H9 (cell line): ENCODE measurements around the gene CSHL1. TPM values are rescaled to one million over a fixed set of nuclear protein-coding genes. Genes with fewer than 3 reads are reported as not detected.
A peak's percentile ranks its signal among the peaks of the same experiment; 100 is the strongest.

Source experiments
- DNase-seq: peaks from one replicate; pipeline ENCODE4 v3.0.0-alpha.2; 2017
- H2AFZ ChIP-seq: one replicate; pipeline ENCODE4 v1.6.1; 2013; ENCODE audit warnings: mild to moderate bottlenecking, low read length, control low read depth, moderate library complexity
- H2AK5ac ChIP-seq: 2 replicates; pipeline ENCODE4 v1.6.1; 2013; ENCODE audit warnings: low read length, control low read depth, mixed read lengths; ENCODE audit not compliant: insufficient read length
- H2BK120ac ChIP-seq: one replicate; pipeline ENCODE4 v1.6.1; 2013; ENCODE audit warnings: low read depth, mild to moderate bottlenecking, low read length, control low read depth, inconsistent platforms; ENCODE audit not compliant: poor library complexity, severe bottlenecking
- H2BK12ac ChIP-seq: 2 replicates; pipeline ENCODE4 v1.6.1; 2013; ENCODE audit warnings: low read length, control low read depth, mixed read lengths, low read depth; ENCODE audit not compliant: insufficient read length
- H2BK15ac ChIP-seq: 2 replicates; pipeline ENCODE4 v1.6.1; 2013; ENCODE audit warnings: low read depth, low read length, control low read depth
- H2BK20ac ChIP-seq: one replicate; pipeline ENCODE4 v1.6.1; 2013; ENCODE audit warnings: low read depth, mild to moderate bottlenecking, low read length, control low read depth, inconsistent platforms; ENCODE audit not compliant: poor library complexity, severe bottlenecking
- H2BK5ac ChIP-seq: 2 replicates; pipeline ENCODE4 v1.6.1; 2013; ENCODE audit warnings: low read length, control low read depth, mixed read lengths; ENCODE audit not compliant: insufficient read length
- H3K14ac ChIP-seq: 2 replicates; pipeline ENCODE4 v1.6.1; 2013; ENCODE audit warnings: low read length, control low read depth; ENCODE audit not compliant: insufficient read depth
- H3K18ac ChIP-seq: 2 replicates; pipeline ENCODE4 v1.6.1; 2013; ENCODE audit warnings: low read depth, mild to moderate bottlenecking, mixed read lengths, low read length, control low read depth; ENCODE audit not compliant: insufficient read length
- H3K23ac ChIP-seq: 2 replicates; pipeline ENCODE4 v1.6.1; 2013; ENCODE audit warnings: low read length, control low read depth, mixed read lengths, low read depth; ENCODE audit not compliant: insufficient read length
- H3K23me2 ChIP-seq: 2 replicates; pipeline ENCODE4 v1.6.1; 2013; ENCODE audit warnings: low read depth, mild to moderate bottlenecking, mixed read lengths, low read length, control low read depth; ENCODE audit not compliant: insufficient read length, poor library complexity, severe bottlenecking
- H3K27ac ChIP-seq: 2 replicates; pipeline ENCODE4 v1.5.1; 2013; ENCODE audit warnings: low read length, control low read depth, mixed read lengths, low read depth; ENCODE audit not compliant: insufficient read length
- H3K27me3 ChIP-seq: 2 replicates; pipeline ENCODE4 v1.6.1; 2013; ENCODE audit warnings: low read length, control low read depth, inconsistent platforms; ENCODE audit not compliant: insufficient read depth
- H3K4ac ChIP-seq: 2 replicates; pipeline ENCODE4 v1.6.1; 2013; ENCODE audit warnings: low read depth, mild to moderate bottlenecking, control low read depth, inconsistent platforms, low read length, moderate library complexity
- H3K4me1 ChIP-seq: 2 replicates; pipeline ENCODE4 v1.6.1; 2013; ENCODE audit warnings: low read length, control low read depth, inconsistent platforms; ENCODE audit not compliant: insufficient read depth
- H3K4me2 ChIP-seq: 2 replicates; pipeline ENCODE4 v1.6.1; 2013; ENCODE audit warnings: low read length, control low read depth, mixed read lengths; ENCODE audit not compliant: insufficient read length, insufficient read depth
- H3K56ac ChIP-seq: 2 replicates; pipeline ENCODE4 v1.6.1; 2013; ENCODE audit warnings: low read depth, mild to moderate bottlenecking, mixed read lengths, low read length, control low read depth; ENCODE audit not compliant: insufficient read length
- H3K79me1 ChIP-seq: 2 replicates; pipeline ENCODE4 v1.6.1; 2013; ENCODE audit warnings: low read depth, mild to moderate bottlenecking, moderate library complexity, low read length, control low read depth, inconsistent platforms; ENCODE audit not compliant: insufficient read depth, poor library complexity, severe bottlenecking
- H3K79me2 ChIP-seq: 2 replicates; pipeline ENCODE4 v1.6.1; 2013; ENCODE audit warnings: low read length, control low read depth, inconsistent platforms; ENCODE audit not compliant: insufficient read depth
- H3K9ac ChIP-seq: 2 replicates; pipeline ENCODE4 v1.6.1; 2013; ENCODE audit warnings: low read length, control low read depth, mixed read lengths; ENCODE audit not compliant: insufficient read length; ENCODE audit errors: extremely low read depth
- H3K9me3 ChIP-seq: one replicate; pipeline ENCODE4 v1.6.1; 2013; ENCODE audit warnings: low read depth, low read length, inconsistent platforms; ENCODE audit not compliant: control insufficient read depth
- H3T11ph ChIP-seq: one replicate; pipeline ENCODE4 v1.6.1; 2013; ENCODE audit warnings: mild to moderate bottlenecking, low read length, control low read depth, inconsistent platforms
- H4K20me1 ChIP-seq: one replicate; pipeline ENCODE4 v1.6.1; 2013; ENCODE audit not compliant: control insufficient read depth, insufficient read length, insufficient read depth
- H4K5ac ChIP-seq: 2 replicates; pipeline ENCODE4 v1.6.1; 2013; ENCODE audit warnings: low read depth, mild to moderate bottlenecking, mixed read lengths, low read length, control low read depth; ENCODE audit not compliant: insufficient read length
- H4K8ac ChIP-seq: replicated peaks from 2 replicates; pipeline ENCODE4 v1.6.1; 2013; ENCODE audit warnings: low read length, control low read depth, mixed read lengths, low read depth; ENCODE audit not compliant: insufficient read length
- H4K91ac ChIP-seq: 2 replicates; pipeline ENCODE4 v1.6.1; 2013; ENCODE audit warnings: low read depth, mild to moderate bottlenecking, moderate library complexity, mixed read lengths, low read length, control low read depth; ENCODE audit not compliant: insufficient read length
- H3K27ac Mint-ChIP-seq, 3 experiments: 2 replicates in 2 of 3; 3 replicates in 1 of 3; pipeline ENCODE4 v1.8.0; 2020 to 2021; ENCODE audit warnings: mixed read lengths in 3 of 3, mild to moderate bottlenecking in 1 of 3, moderate library complexity in 1 of 3
- H3K27me3 Mint-ChIP-seq: 2 replicates; pipeline ENCODE4 v1.8.0; 2021; ENCODE audit warnings: low read depth, mild to moderate bottlenecking, moderate library complexity, mixed read lengths
- H3K36me3 Mint-ChIP-seq, 3 experiments: 2 replicates in 2 of 3; 3 replicates in 1 of 3; pipeline ENCODE4 v1.8.0; 2020 to 2021; ENCODE audit warnings: low read depth in 3 of 3, mixed read lengths in 3 of 3; ENCODE audit not compliant: insufficient read depth in 1 of 3
- H3K4me1 Mint-ChIP-seq, 2 experiments: 2 replicates each; pipeline ENCODE4 v1.8.0; 2020; ENCODE audit warnings: mixed read lengths in 2 of 2
- H3K4me3 Mint-ChIP-seq, 2 experiments: 2 replicates in 1 of 2; 3 replicates in 1 of 2; pipeline ENCODE4 v1.8.0; 2020 to 2021; ENCODE audit warnings: mild to moderate bottlenecking in 2 of 2, mixed read lengths in 2 of 2, moderate library complexity in 1 of 2
- H3K9me3 Mint-ChIP-seq, 2 experiments: 2 replicates in 1 of 2; 3 replicates in 1 of 2; pipeline ENCODE4 v1.8.0; 2020; ENCODE audit warnings: mild to moderate bottlenecking in 2 of 2, mixed read lengths in 2 of 2, moderate library complexity in 1 of 2
- CTCF ChIP-seq: fragments of 200-600 bp; sonication (generic); conservative IDR thresholded peaks from 3 replicates; pipeline ENCODE4 v1.8.0; 2021; ENCODE audit warnings: antibody characterized with exemption, mild to moderate bottlenecking
- WGBS: extraction: QIAGEN DNeasy Blood & Tissue Kit; methylation state at CpG from one replicate; pipeline ENCODE4 v1.1.7; 2013; ENCODE audit warnings: missing lambda C conversion rate, low lambda C conversion rate, mixed read lengths; ENCODE audit not compliant: insufficient read length; ENCODE audit errors: extremely low coverage; 5-methylcytosine and 5-hydroxymethylcytosine counted together
- total RNA-seq: library from RNA; stranded (reverse); gene quantifications from 2 replicates; pipeline ENCODE4 v1.2.1, GENCODE V29; 2021

CSHL1 gene
- total RNA-seq, 1 experiment from 2014 or later, result not detected

GRCh38 chr17:63881935-63882601 lies 29.0 kb downstream of the CSHL1 start, which contains the start of gene GH2:
GH2 (minus strand) TSS chr17:63881944; CDS start chr17:63881801, 143 bp downstream.
- Histone ChIP-seq H3K27ac (no peak within 1 kb of the TSS), H3K79me1 (no peaks in the 10 kb centered on the region), H3K23me2 (no peaks in the 10 kb centered on the region), H2AFZ (peak within 1 kb of the TSS; percentile 42), H2BK15ac (no peak within 1 kb of the TSS; the same call in 1 of the 2 replicates), H3T11ph (no peak within 1 kb of the TSS), H4K5ac (no peak within 1 kb of the TSS), H3K9ac (peak within 1 kb of the TSS; percentile 36), H3K23ac (no peak within 1 kb of the TSS), H3K79me2 (no peaks in the 10 kb centered on the region), H3K14ac (no peak within 1 kb of the TSS; the same call in 1 of the 2 replicates), H3K4me1 (no peaks in the 10 kb centered on the region; the same call in 1 of the 2 replicates), H4K8ac (no peak within 1 kb of the TSS), H2BK5ac (no peak within 1 kb of the TSS), H4K91ac (no peak within 1 kb of the TSS), H3K27me3 (no peaks in the 10 kb centered on the region), H2BK20ac (no peak within 1 kb of the TSS), H4K20me1 (no peaks in the 10 kb centered on the region), H3K4me2 (peak within 1 kb of the TSS; percentile 20), H2AK5ac (no peak within 1 kb of the TSS), H2BK12ac (no peak within 1 kb of the TSS), H3K18ac (no peak within 1 kb of the TSS), H3K9me3 (no peaks in the 10 kb centered on the region), H3K4ac (no peak within 1 kb of the TSS), H2BK120ac (no peak within 1 kb of the TSS), H3K56ac (no peak within 1 kb of the TSS)
- peaks cover 13 to 16% of the 10 kb centered on the region in 2 experiments for H3K4me1 Mint-ChIP-seq
- no peaks in the 10 kb centered on the region; a peak in 1 of 5 replicates for H3K9me3 Mint-ChIP-seq
- TF ChIP-seq CTCF, result peak; percentile 65
- WGBS, result no CpG with 5 or more reads among the region's 15 CpGs
- DNase-seq, result peak; percentile 88
- H3K27ac Mint-ChIP-seq, result peak within 1 kb of the TSS; percentile 73 to 89 (median 76); a peak in 3 of 7 replicates
- H3K4me3 Mint-ChIP-seq, result no peak within 1 kb of the TSS; a peak in 1 of 5 replicates
- no peaks in the 10 kb centered on the region; a peak in 1 of 7 replicates for H3K36me3 Mint-ChIP-seq
- H3K27me3 Mint-ChIP-seq, result peaks cover 10% of the 10 kb centered on the region
